HepG2 (cell line): ENCODE results near the gene NFE2L1. TPM values are rescaled to one million over a fixed set of nuclear protein-coding genes. Genes with fewer than 3 reads are reported as not detected.

Source experiments
- AGO2 ChIP-seq: fragments of 200-400 bp; formaldehyde crosslinking; optimal IDR thresholded peaks from 2 replicates; pipeline ENCODE3; 2017; ENCODE audit warnings: mild to moderate bottlenecking, low read depth, low read length, moderate library complexity
- ATAD3A ChIP-seq: sonication (generic); formaldehyde crosslinking; IDR thresholded peaks from 2 replicates; pipeline ENCODE4 v1.4.0; 2020; ENCODE audit warnings: missing genetic modification reagents
- CCDC6 ChIP-seq: sonication (generic); formaldehyde crosslinking; IDR thresholded peaks from 2 replicates; pipeline ENCODE4 v1.8.1; 2022; ENCODE audit warnings: mild to moderate bottlenecking, missing genetic modification reagents, moderate library complexity
- GATA4 ChIP-seq: sonication (generic); IDR thresholded peaks from 2 replicates; pipeline ENCODE4 v1.6.1; 2016; ENCODE audit warnings: antibody characterized with exemption, low read depth, borderline replicate concordance
- ZFP36L2 ChIP-seq: sonication (generic); formaldehyde crosslinking; IDR thresholded peaks from 2 replicates; pipeline ENCODE4 v1.4.0; 2020; ENCODE audit warnings: missing genetic modification reagents
- ZFY ChIP-seq: sonication (generic); formaldehyde crosslinking; IDR thresholded peaks from 2 replicates; pipeline ENCODE4 v1.4.0; 2020; ENCODE audit warnings: missing genetic modification reagents
- ZNF501 ChIP-seq: sonication (generic); formaldehyde crosslinking; IDR thresholded peaks from 2 replicates; pipeline ENCODE4 v1.5.1; 2020; ENCODE audit warnings: mild to moderate bottlenecking, moderate library complexity, missing genetic modification reagents
- ZNF720 ChIP-seq: sonication (generic); formaldehyde crosslinking; IDR thresholded peaks from 2 replicates; pipeline ENCODE4 v1.4.0; 2020; ENCODE audit warnings: missing genetic modification reagents
- ZNF775 ChIP-seq: sonication (generic); formaldehyde crosslinking; IDR thresholded peaks from 2 replicates; pipeline ENCODE4 v1.4.0; 2020; ENCODE audit warnings: missing genetic modification reagents, mild to moderate bottlenecking, moderate library complexity, borderline replicate concordance
- ZSCAN20 ChIP-seq: sonication (generic); formaldehyde crosslinking; IDR thresholded peaks from 2 replicates; pipeline ENCODE4 v1.4.0; 2020; ENCODE audit warnings: missing genetic modification reagents, mild to moderate bottlenecking, borderline replicate concordance
- polyA plus RNA-seq, 8 experiments: library from polyadenylated mRNA; depleted of rRNA in 3 of 8; stranded (reverse) in 7 of 8; unstranded in 1 of 8; fragments of >200 nt; fragmentation: Illumina TruSeq in 4 of 8; extraction: Trizol in 4 of 8; gene quantifications; 2 replicates each; pipeline versions ENCODE4 v1.2.1 to v1.2.3, GENCODE V29; 2011 to 2016; ENCODE audit warnings: low read depth in 4 of 8, missing spikeins in 1 of 8, mixed read lengths in 1 of 8; ENCODE audit not compliant: insufficient read depth in 1 of 8
- total RNA-seq, 5 experiments: library from RNA; depleted of rRNA; stranded (reverse); fragments of >200 nt; fragmentation: Illumina TruSeq; extraction: Trizol; gene quantifications; 2 replicates each; pipeline ENCODE4 v1.2.3, GENCODE V29; 2016; ENCODE audit warnings: low read depth in 1 of 5
- TF ChIP-seq, protein P1 (sequence below): sonication (generic); formaldehyde crosslinking; IDR thresholded peaks from 2 replicates; pipeline ENCODE4 v1.5.1; 2020; ENCODE audit warnings: mild to moderate bottlenecking, missing genetic modification reagents, moderate library complexity
- TF ChIP-seq, protein P2 (sequence below): sonication (generic); formaldehyde crosslinking; IDR thresholded peaks from 2 replicates; pipeline ENCODE4 v1.4.0; 2020; ENCODE audit warnings: missing genetic modification reagents, borderline replicate concordance
- TF ChIP-seq, protein P3 (sequence below): sonication (generic); formaldehyde crosslinking; IDR thresholded peaks from 2 replicates; pipeline ENCODE4 v1.4.0; 2020; ENCODE audit warnings: mild to moderate bottlenecking, missing genetic modification reagents
- TF ChIP-seq, protein P4 (sequence below): sonication (generic); formaldehyde crosslinking; IDR thresholded peaks from 2 replicates; pipeline ENCODE4 v1.4.0; 2020; ENCODE audit warnings: mild to moderate bottlenecking, low read depth, missing genetic modification reagents

The NFE2L1 gene
- total and polyA plus RNA-seq, 2 of the 13 experiments (the other 11 are each of a cell fraction or from before 2014, with no cell fraction given) = 67.0 to 234 TPM

DNA sequence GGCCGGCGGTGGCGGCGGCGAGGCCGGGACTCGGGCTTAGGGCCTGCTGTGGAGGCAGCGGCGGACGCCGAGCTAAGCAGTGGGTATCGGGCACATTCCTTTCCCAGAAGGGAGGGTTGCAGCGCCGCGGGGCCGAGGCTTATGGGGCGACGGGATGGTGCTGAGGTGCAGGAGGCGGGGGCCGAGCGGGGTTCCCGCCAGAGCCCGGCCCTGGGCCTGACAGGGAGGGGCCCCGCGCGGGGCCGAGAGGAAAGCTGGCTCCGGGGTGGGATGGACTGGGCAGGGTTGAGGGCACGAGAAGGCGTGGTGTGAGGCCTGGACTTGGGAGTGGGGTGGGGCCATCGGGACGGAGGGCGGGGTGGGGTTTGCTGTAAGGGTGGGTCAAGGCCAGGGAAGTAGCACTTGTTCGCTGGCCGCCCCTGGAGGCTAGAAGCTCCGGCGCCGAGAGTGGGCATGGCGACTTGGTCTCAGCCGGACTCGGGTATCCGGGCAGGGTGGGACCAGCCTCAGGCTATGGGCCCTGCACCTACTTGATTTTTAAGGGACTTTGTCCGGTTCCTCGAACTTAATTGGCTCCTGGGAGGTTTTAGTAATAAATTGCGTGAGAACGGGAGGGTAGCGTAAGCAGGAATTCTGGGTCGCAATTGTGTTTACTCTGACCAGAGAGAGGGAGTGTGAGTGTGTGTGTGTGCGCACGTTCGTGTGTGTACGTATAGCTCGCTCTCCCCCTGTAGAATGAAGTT lies 396 bp downstream of the NFE2L1 start (continued):
- TF ChIP-seq, protein P1, sequence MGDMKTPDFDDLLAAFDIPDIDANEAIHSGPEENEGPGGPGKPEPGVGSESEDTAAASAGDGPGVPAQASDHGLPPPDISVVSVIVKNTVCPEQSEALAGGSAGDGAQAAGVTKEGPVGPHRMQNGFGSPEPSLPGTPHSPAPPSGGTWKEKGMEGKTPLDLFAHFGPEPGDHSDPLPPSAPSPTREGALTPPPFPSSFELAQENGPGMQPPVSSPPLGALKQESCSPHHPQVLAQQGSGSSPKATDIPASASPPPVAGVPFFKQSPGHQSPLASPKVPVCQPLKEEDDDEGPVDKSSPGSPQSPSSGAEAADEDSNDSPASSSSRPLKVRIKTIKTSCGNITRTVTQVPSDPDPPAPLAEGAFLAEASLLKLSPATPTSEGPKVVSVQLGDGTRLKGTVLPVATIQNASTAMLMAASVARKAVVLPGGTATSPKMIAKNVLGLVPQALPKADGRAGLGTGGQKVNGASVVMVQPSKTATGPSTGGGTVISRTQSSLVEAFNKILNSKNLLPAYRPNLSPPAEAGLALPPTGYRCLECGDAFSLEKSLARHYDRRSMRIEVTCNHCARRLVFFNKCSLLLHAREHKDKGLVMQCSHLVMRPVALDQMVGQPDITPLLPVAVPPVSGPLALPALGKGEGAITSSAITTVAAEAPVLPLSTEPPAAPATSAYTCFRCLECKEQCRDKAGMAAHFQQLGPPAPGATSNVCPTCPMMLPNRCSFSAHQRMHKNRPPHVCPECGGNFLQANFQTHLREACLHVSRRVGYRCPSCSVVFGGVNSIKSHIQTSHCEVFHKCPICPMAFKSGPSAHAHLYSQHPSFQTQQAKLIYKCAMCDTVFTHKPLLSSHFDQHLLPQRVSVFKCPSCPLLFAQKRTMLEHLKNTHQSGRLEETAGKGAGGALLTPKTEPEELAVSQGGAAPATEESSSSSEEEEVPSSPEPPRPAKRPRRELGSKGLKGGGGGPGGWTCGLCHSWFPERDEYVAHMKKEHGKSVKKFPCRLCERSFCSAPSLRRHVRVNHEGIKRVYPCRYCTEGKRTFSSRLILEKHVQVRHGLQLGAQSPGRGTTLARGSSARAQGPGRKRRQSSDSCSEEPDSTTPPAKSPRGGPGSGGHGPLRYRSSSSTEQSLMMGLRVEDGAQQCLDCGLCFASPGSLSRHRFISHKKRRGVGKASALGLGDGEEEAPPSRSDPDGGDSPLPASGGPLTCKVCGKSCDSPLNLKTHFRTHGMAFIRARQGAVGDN (CRISPR knock-in tag) = peak; percentile 86
- TF ChIP-seq ZFY (CRISPR knock-in tag) = peak; percentile 97
- TF ChIP-seq, protein P2, sequence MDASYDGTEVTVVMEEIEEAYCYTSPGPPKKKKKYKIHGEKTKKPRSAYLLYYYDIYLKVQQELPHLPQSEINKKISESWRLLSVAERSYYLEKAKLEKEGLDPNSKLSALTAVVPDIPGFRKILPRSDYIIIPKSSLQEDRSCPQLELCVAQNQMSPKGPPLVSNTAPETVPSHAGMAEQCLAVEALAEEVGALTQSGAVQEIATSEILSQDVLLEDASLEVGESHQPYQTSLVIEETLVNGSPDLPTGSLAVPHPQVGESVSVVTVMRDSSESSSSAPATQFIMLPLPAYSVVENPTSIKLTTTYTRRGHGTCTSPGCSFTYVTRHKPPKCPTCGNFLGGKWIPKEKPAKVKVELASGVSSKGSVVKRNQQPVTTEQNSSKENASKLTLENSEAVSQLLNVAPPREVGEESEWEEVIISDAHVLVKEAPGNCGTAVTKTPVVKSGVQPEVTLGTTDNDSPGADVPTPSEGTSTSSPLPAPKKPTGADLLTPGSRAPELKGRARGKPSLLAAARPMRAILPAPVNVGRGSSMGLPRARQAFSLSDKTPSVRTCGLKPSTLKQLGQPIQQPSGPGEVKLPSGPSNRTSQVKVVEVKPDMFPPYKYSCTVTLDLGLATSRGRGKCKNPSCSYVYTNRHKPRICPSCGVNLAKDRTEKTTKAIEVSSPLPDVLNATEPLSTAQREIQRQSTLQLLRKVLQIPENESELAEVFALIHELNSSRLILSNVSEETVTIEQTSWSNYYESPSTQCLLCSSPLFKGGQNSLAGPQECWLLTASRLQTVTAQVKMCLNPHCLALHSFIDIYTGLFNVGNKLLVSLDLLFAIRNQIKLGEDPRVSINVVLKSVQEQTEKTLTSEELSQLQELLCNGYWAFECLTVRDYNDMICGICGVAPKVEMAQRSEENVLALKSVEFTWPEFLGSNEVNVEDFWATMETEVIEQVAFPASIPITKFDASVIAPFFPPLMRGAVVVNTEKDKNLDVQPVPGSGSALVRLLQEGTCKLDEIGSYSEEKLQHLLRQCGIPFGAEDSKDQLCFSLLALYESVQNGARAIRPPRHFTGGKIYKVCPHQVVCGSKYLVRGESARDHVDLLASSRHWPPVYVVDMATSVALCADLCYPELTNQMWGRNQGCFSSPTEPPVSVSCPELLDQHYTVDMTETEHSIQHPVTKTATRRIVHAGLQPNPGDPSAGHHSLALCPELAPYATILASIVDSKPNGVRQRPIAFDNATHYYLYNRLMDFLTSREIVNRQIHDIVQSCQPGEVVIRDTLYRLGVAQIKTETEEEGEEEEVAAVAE (CRISPR knock-in tag) = peak; percentile 39
- TF ChIP-seq AGO2 = peak; percentile 89
- peak; percentile 74; the same call in 1 of the 2 replicates for TF ChIP-seq GATA4
- no peak for TF ChIP-seq ATAD3A
- TF ChIP-seq, protein P3, sequence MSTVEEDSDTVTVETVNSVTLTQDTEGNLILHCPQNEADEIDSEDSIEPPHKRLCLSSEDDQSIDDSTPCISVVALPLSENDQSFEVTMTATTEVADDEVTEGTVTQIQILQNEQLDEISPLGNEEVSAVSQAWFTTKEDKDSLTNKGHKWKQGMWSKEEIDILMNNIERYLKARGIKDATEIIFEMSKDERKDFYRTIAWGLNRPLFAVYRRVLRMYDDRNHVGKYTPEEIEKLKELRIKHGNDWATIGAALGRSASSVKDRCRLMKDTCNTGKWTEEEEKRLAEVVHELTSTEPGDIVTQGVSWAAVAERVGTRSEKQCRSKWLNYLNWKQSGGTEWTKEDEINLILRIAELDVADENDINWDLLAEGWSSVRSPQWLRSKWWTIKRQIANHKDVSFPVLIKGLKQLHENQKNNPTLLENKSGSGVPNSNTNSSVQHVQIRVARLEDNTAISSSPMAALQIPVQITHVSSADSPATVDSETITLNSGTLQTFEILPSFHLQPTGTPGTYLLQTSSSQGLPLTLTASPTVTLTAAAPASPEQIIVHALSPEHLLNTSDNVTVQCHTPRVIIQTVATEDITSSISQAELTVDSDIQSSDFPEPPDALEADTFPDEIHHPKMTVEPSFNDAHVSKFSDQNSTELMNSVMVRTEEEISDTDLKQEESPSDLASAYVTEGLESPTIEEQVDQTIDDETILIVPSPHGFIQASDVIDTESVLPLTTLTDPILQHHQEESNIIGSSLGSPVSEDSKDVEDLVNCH (CRISPR knock-in tag) = no peak
- TF ChIP-seq CCDC6 = peak; percentile 90
- no peak for TF ChIP-seq ZSCAN20 (CRISPR knock-in tag)
- TF ChIP-seq, protein P4, sequence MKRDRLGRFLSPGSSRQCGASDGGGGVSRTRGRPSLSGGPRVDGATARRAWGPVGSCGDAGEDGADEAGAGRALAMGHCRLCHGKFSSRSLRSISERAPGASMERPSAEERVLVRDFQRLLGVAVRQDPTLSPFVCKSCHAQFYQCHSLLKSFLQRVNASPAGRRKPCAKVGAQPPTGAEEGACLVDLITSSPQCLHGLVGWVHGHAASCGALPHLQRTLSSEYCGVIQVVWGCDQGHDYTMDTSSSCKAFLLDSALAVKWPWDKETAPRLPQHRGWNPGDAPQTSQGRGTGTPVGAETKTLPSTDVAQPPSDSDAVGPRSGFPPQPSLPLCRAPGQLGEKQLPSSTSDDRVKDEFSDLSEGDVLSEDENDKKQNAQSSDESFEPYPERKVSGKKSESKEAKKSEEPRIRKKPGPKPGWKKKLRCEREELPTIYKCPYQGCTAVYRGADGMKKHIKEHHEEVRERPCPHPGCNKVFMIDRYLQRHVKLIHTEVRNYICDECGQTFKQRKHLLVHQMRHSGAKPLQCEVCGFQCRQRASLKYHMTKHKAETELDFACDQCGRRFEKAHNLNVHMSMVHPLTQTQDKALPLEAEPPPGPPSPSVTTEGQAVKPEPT = peak; percentile 56; the same call in 1 of the 2 replicates
- TF ChIP-seq ZNF501 (CRISPR knock-in tag) = peak; percentile 36
- no peak for TF ChIP-seq ZFP36L2
- no peak for TF ChIP-seq ZNF720
- no peak; the same call in 1 of the 2 replicates for TF ChIP-seq ZNF775 (CRISPR knock-in tag)
